Liver (tissue), 3 donors: ENCODE results near the gene TMEM120B.

ENCODE experiments used
- CTCF ChIP-seq: fragments of 150-350 bp; IDR thresholded peaks from 2 replicates; pipeline ENCODE4 v1.5.1; 2017; ENCODE audit warnings: improper control_type of control experiment, low read depth, low read length; ENCODE audit not compliant: missing input control
- GABPA ChIP-seq, 2 donors: IDR thresholded peaks in 1 of 2; conservative IDR thresholded peaks in 1 of 2; 2 replicates each; pipeline ENCODE4 v1.6.1; 2016; ENCODE audit warnings: antibody characterized with exemption in 2 of 2, mild to moderate bottlenecking in 1 of 2, moderate library complexity in 1 of 2
- MAX ChIP-seq: IDR thresholded peaks from 2 replicates; pipeline ENCODE4 v1.6.1; 2016; ENCODE audit warnings: antibody characterized with exemption
- YY1 ChIP-seq: IDR thresholded peaks from 2 replicates; pipeline ENCODE4 v1.6.1; 2016; ENCODE audit warnings: antibody characterized with exemption, mild to moderate bottlenecking
- ZBTB33 ChIP-seq: IDR thresholded peaks from 2 replicates; pipeline ENCODE4 v1.6.1; 2016; ENCODE audit warnings: antibody characterized with exemption
- donor health status: healthy.
- donor health status: healthy.

GRCh38 chr12:121693155-121693687, 19.3 kb upstream of the TMEM120B start:
- TF ChIP-seq CTCF (no peak), GABPA (IDR thresholded peaks at IDR 0.05 in 1 of 2, conservative IDR thresholded peaks at IDR 0.05 in 1 of 2) (no peak), ZBTB33 (no peak), YY1 (no peak), MAX (no peak)
